ENCODE data around the gene SMYD3. TPM values are rescaled to one million over a fixed set of nuclear protein-coding genes. Genes with fewer than 3 reads are reported as not detected.

Gene SMYD3
- total and polyA plus RNA-seq, 9 of the 15 experiments (the other 6 are each of a cell fraction or from before 2014, with no cell fraction given), result 128 to 440 (median 197) TPM

DNA sequence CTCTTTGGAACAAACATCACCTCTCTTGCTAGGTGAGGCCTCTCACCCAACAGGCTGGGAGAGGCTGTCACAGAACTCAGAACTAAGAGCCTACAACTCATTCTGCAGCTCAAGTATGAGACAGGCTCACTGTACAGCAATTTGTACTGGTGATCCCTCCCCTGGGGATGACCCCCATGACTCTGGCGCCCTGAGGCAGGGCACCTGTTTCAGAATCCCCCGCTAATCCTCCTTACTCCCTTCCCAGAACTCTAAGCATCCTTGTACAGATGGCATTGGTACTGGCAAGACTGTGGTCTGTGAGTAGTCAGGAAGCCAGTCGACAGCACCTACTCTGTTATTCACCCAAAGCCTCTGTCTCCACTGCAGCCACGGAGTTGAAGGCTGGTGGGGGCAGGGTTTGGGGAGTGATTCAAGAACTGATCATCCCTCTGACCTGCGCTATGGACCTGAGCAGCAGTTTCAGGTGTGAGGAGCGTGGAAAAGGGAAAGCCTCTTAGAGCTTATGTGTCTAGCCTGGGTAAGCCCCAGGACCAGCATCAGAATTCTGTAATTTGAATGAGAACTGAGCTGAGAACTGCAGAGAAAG lies 696.8 kb downstream of the SMYD3 start:
- Histone ChIP-seq H2AFZ (ENCODE audit: low read depth, low read length) (no peak overlapping the region), H3K4me3 (no peak overlapping the region), H3K9me3 (replicated peaks; ENCODE audit: control insufficient read depth, insufficient read depth, low read depth, low read length) (no peaks in the 10 kb centered on the region), H3K27me3 (ENCODE audit: control insufficient read depth in 2 of 2, insufficient read depth in 2 of 2, low read length in 2 of 2) (no peaks in the 10 kb centered on the region), H3K79me2 (ENCODE audit: control insufficient read depth, insufficient read depth, low read length) (peaks cover 7% of the 10 kb centered on the region; the same call in 2 of the 3 replicates), H3K4me1 (replicated peaks in 1 of 2; ENCODE audit: control insufficient read depth in 2 of 2, insufficient read depth in 2 of 2, low read length in 2 of 2) (peaks cover 0 to 8% of the 10 kb centered on the region in 2 experiments; a peak in 4 of 5 replicates), H4K20me1 (replicated peaks; ENCODE audit: control insufficient read depth, insufficient read depth, low read length) (no peaks in the 10 kb centered on the region), H3K9me1 (ENCODE audit: control insufficient read depth, insufficient read depth, low read length) (no peaks in the 10 kb centered on the region), H3K36me3 (ENCODE audit: control insufficient read depth, insufficient read depth, low read length) (peaks cover 50% of the 10 kb centered on the region; the same call in 2 of the 3 replicates), H3K4me2 (ENCODE audit: insufficient read depth, low read length) (no peak overlapping the region), H3K27ac (ENCODE audit: extremely low read depth, low read depth, low read length) (no peak overlapping the region), H3K9ac (ENCODE audit: insufficient read depth in 1 of 2, low read depth in 2 of 2, low read length in 2 of 2) (no peak overlapping the region)
- POLR2A ChIA-PET, result interaction anchor here (0.6 to 1.0 kb wide), 3 partner anchors 8 to 187 kb away, joined by 3 to 4 read pairs (median 3); no protein-coding TSS in a partner anchor
- ATAC-seq, result no peak
- BruUV-seq (replicated peaks), result no TSS peak
- no peak for TF ChIP-seq GABPB1 (CRISPR knock-in tag; IDR thresholded peaks at IDR 0.05)
- TF ChIP-seq ZNF134 (CRISPR knock-in tag; conservative IDR thresholded peaks at IDR 0.05), result no peak
- no peak for TF ChIP-seq BCOR (IDR thresholded peaks at IDR 0.05)
- no peak for TF ChIP-seq POLR3G (IDR thresholded peaks at IDR 0.05; ENCODE audit: extremely low read depth, insufficient read length, insufficient replicate concordance)
- no peak for TF ChIP-seq ZNF584 (CRISPR knock-in tag; IDR thresholded peaks at IDR 0.05; ENCODE audit: low read depth)
- no peak for TF ChIP-seq SNRNP70 (optimal IDR thresholded peaks at IDR 0.05; ENCODE audit: low read depth, low read length)
- no peak for TF ChIP-seq IFI16 (CRISPR knock-in tag; IDR thresholded peaks at IDR 0.05)
- TF ChIP-seq GMEB1 (CRISPR knock-in tag; IDR thresholded peaks at IDR 0.05), result no peak
- no peak for TF ChIP-seq PREB (CRISPR knock-in tag; IDR thresholded peaks at IDR 0.05)
- TF ChIP-seq ZBTB11 (CRISPR knock-in tag; IDR thresholded peaks at IDR 0.05), result no peak
- no peak for TF ChIP-seq EHMT2 (IDR thresholded peaks at IDR 0.05)
- no peak for TF ChIP-seq USF2 (CRISPR knock-in tag; IDR thresholded peaks at IDR 0.05)
- CTCF ChIA-PET (ENCODE audit: low intra/inter-chr PET ratio), result no interaction called here
- WGBS (ENCODE audit: insufficient coverage, low coverage, missing lambda C conversion rate), result 76% methylated on average over 6 of the region's 6 CpGs
- no peak for DNase-seq (ENCODE audit: extremely low read depth in 1 of 4, low spot score in 3 of 4)
- intact Hi-C loops (cut with micrococcal nuclease), result no loop called here
- in situ Hi-C loops (cut with MboI), result no loop called here
- FAIRE-seq, result no peak

Data from K562 (cell line).